ENCODE results near the gene ANO7.

Gene ANO7

GRCh38 chr2:241239552-241240202 lies 51.2 kb downstream of the ANO7 start:
- no peak for DNase-seq (ENCODE audit: low spot score)
- TF ChIP-seq, protein P1, sequence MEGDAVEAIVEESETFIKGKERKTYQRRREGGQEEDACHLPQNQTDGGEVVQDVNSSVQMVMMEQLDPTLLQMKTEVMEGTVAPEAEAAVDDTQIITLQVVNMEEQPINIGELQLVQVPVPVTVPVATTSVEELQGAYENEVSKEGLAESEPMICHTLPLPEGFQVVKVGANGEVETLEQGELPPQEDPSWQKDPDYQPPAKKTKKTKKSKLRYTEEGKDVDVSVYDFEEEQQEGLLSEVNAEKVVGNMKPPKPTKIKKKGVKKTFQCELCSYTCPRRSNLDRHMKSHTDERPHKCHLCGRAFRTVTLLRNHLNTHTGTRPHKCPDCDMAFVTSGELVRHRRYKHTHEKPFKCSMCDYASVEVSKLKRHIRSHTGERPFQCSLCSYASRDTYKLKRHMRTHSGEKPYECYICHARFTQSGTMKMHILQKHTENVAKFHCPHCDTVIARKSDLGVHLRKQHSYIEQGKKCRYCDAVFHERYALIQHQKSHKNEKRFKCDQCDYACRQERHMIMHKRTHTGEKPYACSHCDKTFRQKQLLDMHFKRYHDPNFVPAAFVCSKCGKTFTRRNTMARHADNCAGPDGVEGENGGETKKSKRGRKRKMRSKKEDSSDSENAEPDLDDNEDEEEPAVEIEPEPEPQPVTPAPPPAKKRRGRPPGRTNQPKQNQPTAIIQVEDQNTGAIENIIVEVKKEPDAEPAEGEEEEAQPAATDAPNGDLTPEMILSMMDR (IDR thresholded peaks at IDR 0.05; ENCODE audit: borderline replicate concordance, control extremely low read depth, extremely low read depth, insufficient read depth, missing control alignments), result no peak
- in situ Hi-C loops (cut with MboI; ENCODE audit: low sequenced_read_pairs, unreplicated experiment), result no loop called here

GRCh38 chr2:241240320-241241004 lies 52.0 kb downstream of the ANO7 start:
- no peak for DNase-seq (ENCODE audit: low spot score)
- TF ChIP-seq, protein P1 (IDR thresholded peaks at IDR 0.05; ENCODE audit: borderline replicate concordance, control extremely low read depth, extremely low read depth, insufficient read depth, missing control alignments), result no peak
- in situ Hi-C loops (cut with MboI; ENCODE audit: low sequenced_read_pairs, unreplicated experiment), result no loop called here

DNA sequence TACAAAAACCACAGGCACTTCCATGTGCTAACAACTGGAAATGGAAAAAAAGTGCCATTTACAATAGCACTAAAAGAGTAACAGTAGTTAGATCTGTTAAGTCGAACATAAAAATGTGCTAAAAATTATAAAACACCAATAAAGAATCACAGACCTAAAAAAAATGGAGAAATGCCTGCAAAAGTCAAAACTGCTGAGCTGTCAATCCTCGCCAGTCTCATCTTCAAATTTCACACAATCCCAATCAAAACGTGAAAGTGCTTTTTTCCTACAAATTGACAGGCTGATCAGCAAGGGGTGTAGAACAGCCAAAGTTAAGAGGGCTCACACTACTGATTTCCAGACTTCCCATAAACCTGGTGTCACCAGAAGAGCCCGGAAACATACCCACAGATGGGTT lies 53.2 kb downstream of the ANO7 start:
- TF ChIP-seq, protein P1 (IDR thresholded peaks at IDR 0.05; ENCODE audit: borderline replicate concordance, control extremely low read depth, extremely low read depth, insufficient read depth, missing control alignments), result no peak
- in situ Hi-C loops (cut with MboI; ENCODE audit: low sequenced_read_pairs, unreplicated experiment), result no loop called here
- no peak for DNase-seq (ENCODE audit: low spot score)

DNA sequence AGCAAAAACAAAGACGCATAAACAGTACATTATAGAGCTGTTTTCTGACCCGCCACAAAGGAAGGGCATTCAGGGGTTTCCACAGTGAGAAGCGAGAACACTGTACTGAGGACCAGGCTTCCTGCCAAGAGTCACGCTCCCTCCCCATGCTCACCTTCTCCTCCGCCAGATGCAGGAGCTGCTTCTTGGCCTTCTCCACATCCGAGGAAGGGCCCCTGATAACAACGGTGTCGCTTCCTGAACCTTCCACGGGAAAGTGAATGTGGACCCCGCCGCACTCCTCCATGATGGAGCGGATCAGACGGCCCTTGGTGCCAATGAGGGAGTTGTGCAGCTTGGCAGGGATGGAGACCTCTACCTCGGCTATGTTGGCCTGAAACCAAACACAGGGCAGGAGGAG lies 53.8 kb downstream of the ANO7 start:
- in situ Hi-C loops (cut with MboI; ENCODE audit: low sequenced_read_pairs, unreplicated experiment), result no loop called here
- DNase-seq (ENCODE audit: low spot score), result no peak
- TF ChIP-seq, protein P1 (IDR thresholded peaks at IDR 0.05; ENCODE audit: borderline replicate concordance, control extremely low read depth, extremely low read depth, insufficient read depth, missing control alignments), result no peak

DNA sequence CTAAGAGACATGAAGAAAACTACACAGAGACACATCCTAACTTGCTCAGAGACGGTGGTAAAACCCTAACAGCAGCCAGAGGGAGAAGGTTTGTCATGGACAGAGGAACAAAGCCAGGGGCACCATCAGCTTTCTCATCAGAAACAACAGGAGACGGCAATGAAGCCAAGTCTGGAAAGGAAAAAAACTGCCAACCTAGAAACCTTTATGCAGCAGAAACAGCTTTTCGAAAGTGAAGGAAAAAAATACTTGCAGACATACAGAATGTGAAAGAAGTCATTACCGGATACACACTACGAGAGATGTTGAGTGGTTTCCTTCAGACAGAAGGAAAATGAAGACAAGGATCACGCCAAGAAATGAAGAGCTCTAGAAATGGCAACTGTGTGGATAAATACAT lies 55.9 kb downstream of the ANO7 start:
- in situ Hi-C loops (cut with MboI; ENCODE audit: low sequenced_read_pairs, unreplicated experiment), result no loop called here
- TF ChIP-seq, protein P1 (IDR thresholded peaks at IDR 0.05; ENCODE audit: borderline replicate concordance, control extremely low read depth, extremely low read depth, insufficient read depth, missing control alignments), result no peak
- no peak for DNase-seq (ENCODE audit: low spot score)

DNA sequence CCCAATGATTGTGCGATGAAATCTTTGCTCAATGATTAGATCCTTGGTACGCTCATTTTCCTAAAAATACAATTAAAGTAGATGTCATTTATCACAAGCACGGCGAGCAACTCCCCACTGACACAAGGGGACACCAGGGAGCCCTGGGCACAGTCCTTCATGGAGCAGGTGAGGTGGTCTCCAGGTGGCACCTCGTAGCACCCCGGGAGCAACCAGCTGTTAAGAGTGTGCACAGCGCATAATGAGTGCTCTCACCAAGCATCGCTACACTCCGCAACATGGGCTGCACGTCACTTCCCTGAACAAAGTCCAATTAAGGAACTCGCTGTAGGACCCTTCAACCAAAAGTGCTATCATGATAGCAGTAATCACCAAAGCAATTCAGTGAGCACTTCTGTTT lies 59.8 kb downstream of the ANO7 start:
- no peak for DNase-seq (ENCODE audit: low spot score)
- TF ChIP-seq, protein P1 (IDR thresholded peaks at IDR 0.05; ENCODE audit: borderline replicate concordance, control extremely low read depth, extremely low read depth, insufficient read depth, missing control alignments), result no peak
- in situ Hi-C loops (cut with MboI; ENCODE audit: low sequenced_read_pairs, unreplicated experiment), result no loop called here
